Mucosa of stomach (tissue), 1 donor: Measurements from ENCODE around the gene SPTY2D1.
A peak's percentile ranks its signal among the peaks of the same experiment; 100 is the strongest.
"Not testable (repeated sequence)": the region's sequence is repeated elsewhere in the genome, so short reads cannot be mapped to it uniquely, and the experiment has no call there.

ENCODE experiments used
- H3K27me3 ChIP-seq: one replicate; pipeline ENCODE4 v1.7.0; 2013; ENCODE audit warnings: mild to moderate bottlenecking, low read length; ENCODE audit not compliant: control insufficient read depth, insufficient read depth
- H3K36me3 ChIP-seq: one replicate; pipeline ENCODE4 v1.7.0; 2013; ENCODE audit warnings: low read length; ENCODE audit not compliant: control insufficient read depth, insufficient read depth
- H3K4me1 ChIP-seq: one replicate; pipeline ENCODE4 v1.7.0; 2013; ENCODE audit warnings: mild to moderate bottlenecking, low read length; ENCODE audit not compliant: control insufficient read depth, insufficient read depth
- H3K4me3 ChIP-seq: one replicate; pipeline ENCODE4 v1.7.0; 2013; ENCODE audit warnings: low read length
- H3K9ac ChIP-seq: one replicate; pipeline ENCODE4 v1.7.0; 2013; ENCODE audit warnings: mild to moderate bottlenecking, low read length, moderate library complexity
- H3K9me3 ChIP-seq: one replicate; pipeline ENCODE4 v1.7.0; 2013; ENCODE audit warnings: mild to moderate bottlenecking, low read length, moderate library complexity; ENCODE audit not compliant: control insufficient read depth
- donor health status: Pancreatic carcinoma.

The SPTY2D1 gene

DNA sequence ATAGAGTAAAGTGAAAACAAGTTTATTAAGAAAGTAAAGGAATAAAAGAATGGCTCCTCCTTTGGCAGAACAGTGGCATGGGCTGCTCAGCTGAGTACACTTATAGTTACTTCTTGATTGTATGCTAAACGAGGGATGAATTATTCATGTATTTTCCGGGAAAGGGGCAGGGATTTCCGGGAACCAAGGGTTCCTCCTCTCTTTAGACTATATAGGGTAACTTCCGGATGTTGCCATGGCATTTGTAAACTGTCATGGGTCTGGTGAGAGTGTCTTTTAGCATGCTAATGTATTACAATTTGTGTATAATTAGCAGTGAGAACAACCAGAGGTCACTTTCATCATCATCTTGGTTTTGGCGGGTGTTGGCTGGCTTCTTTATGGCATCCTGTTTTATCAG lies 23.5 kb upstream of the SPTY2D1 start:
- H3K36me3 ChIP-seq, result no peaks in the 10 kb centered on the region

DNA sequence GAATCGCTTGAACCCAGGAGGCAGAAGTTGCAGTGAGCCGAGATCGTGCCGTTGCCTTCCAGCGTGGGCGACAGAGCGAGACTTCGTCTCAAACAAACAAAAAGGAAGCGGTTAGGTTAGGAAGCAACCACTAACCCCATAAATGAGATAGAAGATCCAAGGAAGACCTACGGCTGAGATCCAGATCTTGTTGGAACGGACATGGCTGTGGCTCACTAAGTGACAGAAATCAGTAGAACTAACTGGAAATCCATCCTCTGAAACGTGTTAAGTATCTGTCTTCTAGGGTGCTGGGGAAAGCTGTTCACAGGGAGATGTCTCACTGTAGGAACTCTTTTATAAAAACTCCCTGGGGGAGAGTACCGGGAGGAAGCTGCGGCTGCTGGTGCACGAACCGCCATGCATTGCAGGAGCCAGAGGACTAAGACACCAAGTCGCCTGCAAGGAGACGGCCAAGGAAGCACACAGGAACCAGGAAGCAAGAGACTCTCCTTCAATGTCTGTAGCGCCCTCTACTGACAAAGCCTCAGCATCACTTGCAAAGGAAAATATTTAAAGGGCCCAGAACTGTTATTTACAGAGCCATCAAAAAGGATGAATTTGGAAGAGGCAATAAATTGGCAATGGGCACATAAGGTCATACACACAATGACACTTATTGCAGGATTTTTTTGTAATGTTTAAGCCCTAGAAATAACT lies 16.9 kb upstream of the SPTY2D1 start:
- no peaks in the 10 kb centered on the region for H3K9me3 ChIP-seq
- H3K36me3 ChIP-seq, result no peaks in the 10 kb centered on the region
- H3K9ac ChIP-seq, result no peak overlapping the region
- no peaks in the 10 kb centered on the region for H3K4me1 ChIP-seq
- H3K27me3 ChIP-seq, result no peaks in the 10 kb centered on the region
- H3K4me3 ChIP-seq, result no peak overlapping the region

More for the DNA sequence above, 23.5 kb upstream of the SPTY2D1 start:
- no peak overlapping the region for H3K4me3 ChIP-seq
- H3K4me1 ChIP-seq, result no peaks in the 10 kb centered on the region
- no peaks in the 10 kb centered on the region for H3K27me3 ChIP-seq
- no peaks in the 10 kb centered on the region for H3K9me3 ChIP-seq
- H3K9ac ChIP-seq, result no peak overlapping the region

DNA sequence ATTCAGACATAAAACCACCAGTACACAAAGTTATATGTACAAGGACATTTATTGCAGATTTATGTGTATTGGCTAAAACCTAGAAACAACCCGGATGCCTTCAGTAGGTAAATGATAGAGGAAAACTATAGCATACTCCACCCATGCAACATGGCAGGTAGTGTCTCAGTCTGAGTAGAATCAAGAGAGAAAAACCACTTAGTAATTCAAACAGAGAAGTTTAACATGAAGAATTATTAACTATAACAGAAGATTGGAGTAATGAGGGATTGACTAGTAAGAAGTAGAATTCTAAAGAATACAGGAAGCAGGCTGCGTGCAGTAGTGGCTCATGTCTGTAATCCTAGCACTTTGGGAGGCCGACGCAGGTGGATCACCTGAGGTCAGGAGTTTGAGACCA lies 16.2 kb upstream of the SPTY2D1 start:
- Histone ChIP-seq H3K4me1 (no peaks in the 10 kb centered on the region), H3K36me3 (no peaks in the 10 kb centered on the region), H3K9me3 (no peaks in the 10 kb centered on the region), H3K4me3 (no peak overlapping the region), H3K9ac (no peak overlapping the region), H3K27me3 (no peaks in the 10 kb centered on the region)

GRCh38 chr11:18643034-18643433 lies 8.9 kb upstream of the SPTY2D1 start:
- H3K4me3 ChIP-seq, H3K9ac ChIP-seq, H3K4me1 ChIP-seq, H3K36me3 ChIP-seq, H3K9me3 ChIP-seq, H3K27me3 ChIP-seq: not testable (repeated sequence)

- Histone ChIP-seq H3K4me1 (no peaks in the 10 kb centered on the region), H3K9me3 (no peaks in the 10 kb centered on the region), H3K9ac (no peak overlapping the region), H3K36me3 (no peaks in the 10 kb centered on the region), H3K4me3 (no peak overlapping the region), H3K27me3 (no peaks in the 10 kb centered on the region)
Observed at GRCh38 chr11:18641677-18642076, 7.5 kb upstream of the SPTY2D1 start.

GRCh38 chr11:18633256-18634139 lies 644 bp downstream of the SPTY2D1 start:
- no peaks in the 10 kb centered on the region for H3K36me3 ChIP-seq
- peak overlapping the region; percentile 98 for H3K9ac ChIP-seq
- no peaks in the 10 kb centered on the region for H3K9me3 ChIP-seq
- H3K4me3 ChIP-seq, result peak overlapping the region; percentile 98
- peaks cover 15% of the 10 kb centered on the region for H3K4me1 ChIP-seq
- H3K27me3 ChIP-seq, result no peaks in the 10 kb centered on the region

GRCh38 chr11:18632841-18633240 lies 1.3 kb downstream of the SPTY2D1 start:
- peaks cover 15% of the 10 kb centered on the region for H3K4me1 ChIP-seq
- H3K9ac ChIP-seq, result peak overlapping the region; percentile 98
- no peaks in the 10 kb centered on the region for H3K36me3 ChIP-seq
- no peaks in the 10 kb centered on the region for H3K9me3 ChIP-seq
- no peak overlapping the region for H3K4me3 ChIP-seq
- no peaks in the 10 kb centered on the region for H3K27me3 ChIP-seq

- Histone ChIP-seq H3K27me3 (no peaks in the 10 kb centered on the region), H3K9ac (no peak overlapping the region), H3K36me3 (no peaks in the 10 kb centered on the region), H3K4me3 (no peak overlapping the region), H3K4me1 (no peaks in the 10 kb centered on the region), H3K9me3 (no peaks in the 10 kb centered on the region)
Observed at GRCh38 chr11:18624161-18624560, 10.0 kb downstream of the SPTY2D1 start.

- no peak overlapping the region for H3K4me3 ChIP-seq
- H3K27me3 ChIP-seq, result no peaks in the 10 kb centered on the region
- H3K9ac ChIP-seq, result no peak overlapping the region
- H3K9me3 ChIP-seq, result no peaks in the 10 kb centered on the region
- no peaks in the 10 kb centered on the region for H3K4me1 ChIP-seq
- H3K36me3 ChIP-seq, result no peaks in the 10 kb centered on the region
Observed at GRCh38 chr11:18623707-18624106, 10.4 kb downstream of the SPTY2D1 start.

GRCh38 chr11:18618342-18619025 lies 15.7 kb downstream of the SPTY2D1 start:
- Histone ChIP-seq H3K4me3 (no peak overlapping the region), H3K9me3 (no peaks in the 10 kb centered on the region), H3K36me3 (peaks cover 9% of the 10 kb centered on the region), H3K27me3 (no peaks in the 10 kb centered on the region), H3K9ac (no peak overlapping the region), H3K4me1 (no peaks in the 10 kb centered on the region)

DNA sequence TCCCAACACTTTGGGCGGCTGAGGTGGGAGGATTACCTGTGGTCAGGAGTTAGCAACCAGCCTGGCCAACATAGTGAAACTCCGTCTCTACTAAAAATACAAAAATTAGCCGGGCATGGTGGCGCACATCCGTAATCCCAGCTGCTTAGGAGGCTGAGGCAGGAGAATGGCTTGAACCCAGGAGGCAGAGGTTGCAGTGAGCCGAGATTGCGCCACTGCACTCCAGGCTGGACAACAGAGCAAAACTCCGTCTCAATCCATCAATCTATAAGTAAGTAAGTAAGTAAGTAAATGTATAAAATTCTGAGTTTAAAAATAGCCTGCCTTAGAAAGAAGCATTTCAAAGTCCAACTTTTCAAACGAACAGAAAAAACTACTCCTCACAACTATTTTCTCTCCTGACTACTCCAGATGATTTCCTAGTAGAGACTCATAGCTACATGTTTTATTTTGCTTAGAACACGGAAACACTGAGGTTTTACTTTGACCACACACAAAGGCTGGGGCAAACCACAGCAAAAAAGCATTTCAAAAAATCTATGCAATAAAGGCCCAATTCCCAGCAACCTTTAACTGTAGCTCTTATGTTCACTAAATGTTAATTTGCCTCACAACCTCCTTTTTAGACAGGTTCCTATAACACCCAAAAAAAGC lies 16.3 kb downstream of the SPTY2D1 start:
- H3K9me3 ChIP-seq, result no peaks in the 10 kb centered on the region
- no peaks in the 10 kb centered on the region for H3K27me3 ChIP-seq
- H3K4me1 ChIP-seq, result no peaks in the 10 kb centered on the region
- H3K36me3 ChIP-seq, result peaks cover 9% of the 10 kb centered on the region
- no peak overlapping the region for H3K4me3 ChIP-seq
- no peak overlapping the region for H3K9ac ChIP-seq
